GM12875 (cell line): ENCODE measurements around the gene MARCHF10.

Experiments used
- H3K4me3 ChIP-seq: one replicate; pipeline ENCODE4 v1.5.1; 2011; ENCODE audit warnings: low read depth, low read length, control low read depth
- TF ChIP-seq, protein P1 (sequence below): IDR thresholded peaks from 2 replicates; pipeline ENCODE4 v1.5.1; 2011; ENCODE audit warnings: low read depth, mild to moderate bottlenecking, control low read depth, inconsistent platforms, low read length, moderate library complexity, borderline replicate concordance; ENCODE audit not compliant: insufficient read depth

The MARCHF10 gene

DNA sequence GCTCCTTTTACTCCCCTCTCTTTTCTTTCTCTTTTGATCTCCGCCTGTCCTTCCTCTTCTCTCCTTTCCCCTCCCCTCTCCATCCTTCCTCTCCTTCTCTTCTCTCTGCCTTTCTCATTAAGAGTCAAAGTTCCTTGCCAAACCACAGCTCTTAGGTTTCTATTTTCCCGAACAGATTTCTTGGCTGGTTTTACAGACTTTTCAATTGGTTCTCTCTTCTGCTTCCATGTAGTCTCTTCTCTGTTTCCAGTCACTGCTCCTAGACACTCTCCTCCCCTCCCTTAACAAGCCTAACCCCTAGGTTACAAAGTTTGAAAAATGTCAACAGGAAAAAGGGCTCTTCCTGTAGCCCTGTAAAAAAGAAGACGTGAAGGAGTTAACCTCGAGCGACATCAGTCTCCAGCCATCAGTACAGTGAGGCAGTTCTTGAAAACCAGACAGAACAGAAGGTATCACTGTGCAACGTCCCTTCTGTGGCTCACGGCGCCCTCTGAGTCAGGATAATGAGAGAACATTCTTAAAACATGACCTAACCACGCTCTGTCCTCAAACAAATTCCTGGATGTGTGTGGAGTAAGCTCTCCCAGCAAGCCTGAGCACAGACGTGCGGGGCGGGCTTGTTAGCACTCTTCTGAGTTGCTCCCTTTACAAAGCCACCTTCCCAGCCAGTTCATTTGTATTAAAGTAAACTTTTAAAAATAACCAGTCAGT, 11.6 kb upstream of the MARCHF10 start:
- TF ChIP-seq, protein P1, sequence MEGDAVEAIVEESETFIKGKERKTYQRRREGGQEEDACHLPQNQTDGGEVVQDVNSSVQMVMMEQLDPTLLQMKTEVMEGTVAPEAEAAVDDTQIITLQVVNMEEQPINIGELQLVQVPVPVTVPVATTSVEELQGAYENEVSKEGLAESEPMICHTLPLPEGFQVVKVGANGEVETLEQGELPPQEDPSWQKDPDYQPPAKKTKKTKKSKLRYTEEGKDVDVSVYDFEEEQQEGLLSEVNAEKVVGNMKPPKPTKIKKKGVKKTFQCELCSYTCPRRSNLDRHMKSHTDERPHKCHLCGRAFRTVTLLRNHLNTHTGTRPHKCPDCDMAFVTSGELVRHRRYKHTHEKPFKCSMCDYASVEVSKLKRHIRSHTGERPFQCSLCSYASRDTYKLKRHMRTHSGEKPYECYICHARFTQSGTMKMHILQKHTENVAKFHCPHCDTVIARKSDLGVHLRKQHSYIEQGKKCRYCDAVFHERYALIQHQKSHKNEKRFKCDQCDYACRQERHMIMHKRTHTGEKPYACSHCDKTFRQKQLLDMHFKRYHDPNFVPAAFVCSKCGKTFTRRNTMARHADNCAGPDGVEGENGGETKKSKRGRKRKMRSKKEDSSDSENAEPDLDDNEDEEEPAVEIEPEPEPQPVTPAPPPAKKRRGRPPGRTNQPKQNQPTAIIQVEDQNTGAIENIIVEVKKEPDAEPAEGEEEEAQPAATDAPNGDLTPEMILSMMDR = no peak
- H3K4me3 ChIP-seq = no peak overlapping the region

DNA sequence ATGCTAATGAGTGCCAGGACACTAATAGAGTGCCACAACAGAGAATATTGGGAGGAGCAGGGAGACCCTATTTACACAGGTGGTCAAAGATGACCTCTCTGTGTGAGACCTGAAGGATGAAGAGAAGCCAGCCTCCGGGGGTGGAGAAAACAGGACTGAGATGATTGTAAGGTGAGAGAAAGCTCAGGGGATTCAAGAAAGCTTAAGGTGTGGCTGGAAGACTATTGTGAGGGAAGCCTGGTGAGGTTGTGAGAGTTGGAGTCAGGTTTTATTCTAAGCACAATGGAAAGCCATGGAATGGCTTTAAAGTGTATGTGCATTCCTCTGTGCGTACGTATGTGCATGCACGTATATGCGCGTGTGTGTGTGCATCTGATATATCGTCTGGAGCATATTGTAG, 10.4 kb upstream of the MARCHF10 start:
- H3K4me3 ChIP-seq = no peak overlapping the region
- TF ChIP-seq, protein P1 = no peak

DNA sequence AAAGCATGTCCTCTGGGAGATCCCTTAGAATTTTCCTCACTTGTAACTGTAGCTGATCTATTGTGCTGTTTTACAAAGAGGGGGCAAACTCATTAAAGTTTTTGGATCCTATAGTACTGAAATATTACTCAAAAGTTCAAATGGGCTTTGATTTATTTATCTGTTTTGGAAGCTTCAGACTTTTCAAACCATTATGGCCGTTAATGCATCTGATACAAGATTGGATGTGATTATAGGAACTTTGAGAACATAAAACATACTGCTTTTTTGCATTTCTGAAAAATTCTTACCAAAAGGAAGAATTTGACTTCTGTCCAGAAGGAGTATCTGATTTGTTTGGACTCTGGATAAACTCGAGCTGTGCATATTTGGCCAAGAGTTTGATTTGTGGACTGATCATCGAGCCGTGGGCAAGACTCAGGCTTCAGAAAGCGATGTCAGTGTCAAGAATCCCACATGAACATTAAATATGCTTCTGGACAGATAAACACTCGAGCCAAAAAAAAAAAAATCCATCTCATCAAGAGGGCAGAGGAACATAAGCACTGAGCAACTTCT, 8.2 kb upstream of the MARCHF10 start:
- TF ChIP-seq, protein P1 = no peak
- H3K4me3 ChIP-seq = no peak overlapping the region

DNA sequence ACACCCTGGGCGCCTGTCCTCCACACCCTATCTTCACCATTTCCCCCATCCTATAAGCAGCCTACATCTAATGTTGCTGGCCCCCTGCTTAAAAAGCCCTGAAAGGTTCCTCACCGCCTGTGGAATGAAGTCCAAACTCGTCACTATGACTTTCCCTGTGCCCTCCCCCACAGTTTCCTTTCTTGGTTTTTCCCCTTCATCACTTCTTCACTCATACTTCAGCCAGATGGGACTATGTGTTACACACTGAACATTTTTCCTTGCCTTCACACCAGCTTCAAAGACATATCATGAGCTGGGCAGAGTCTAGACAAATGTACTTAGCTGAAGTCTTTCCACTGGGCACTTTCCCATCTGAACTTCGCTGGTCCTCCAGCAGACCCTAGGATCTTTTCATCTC, 1.5 kb upstream of the MARCHF10 start:
- TF ChIP-seq, protein P1 = no peak
- no peak overlapping the region for H3K4me3 ChIP-seq

DNA sequence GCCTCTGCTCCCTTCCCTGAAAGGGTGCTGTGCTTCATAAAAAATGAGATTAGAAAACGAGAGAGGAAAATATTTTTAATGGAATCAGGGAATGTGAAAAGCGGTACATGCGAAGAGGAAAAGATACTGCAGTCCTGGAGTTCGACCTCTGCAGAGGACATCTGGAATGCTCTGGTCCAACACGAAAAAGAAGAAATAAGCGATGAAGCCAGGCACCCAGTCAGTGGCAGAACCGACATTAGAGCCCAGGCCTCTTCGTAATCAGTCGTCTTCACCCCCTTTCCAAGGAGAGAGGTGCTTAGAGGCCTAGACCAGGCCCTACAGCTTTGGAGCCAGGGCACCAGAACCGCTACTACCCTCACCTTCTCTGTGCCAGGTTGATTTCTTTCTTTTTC, 459 bp upstream of the MARCHF10 start:
- TF ChIP-seq, protein P1 = no peak
- no peak overlapping the region for H3K4me3 ChIP-seq

DNA sequence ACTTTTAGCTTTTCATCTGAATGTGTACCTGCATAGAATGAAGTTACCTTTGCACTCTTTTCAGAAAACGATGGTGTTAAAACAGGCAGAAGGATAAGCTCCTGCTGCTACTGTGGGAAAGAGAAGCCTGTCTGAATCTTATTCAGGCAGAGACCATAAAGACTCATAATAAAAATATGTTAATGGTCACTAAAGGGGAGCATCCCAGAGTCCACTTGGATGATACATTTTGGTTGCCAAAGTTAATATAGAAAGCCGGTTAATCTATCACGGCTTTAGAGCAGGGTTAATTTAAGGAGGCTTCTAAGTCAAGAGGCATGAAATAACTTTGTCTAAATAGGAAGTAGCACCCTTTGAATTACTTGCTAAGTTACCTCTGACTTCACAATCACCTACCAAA, 2.9 kb downstream of the MARCHF10 start:
- TF ChIP-seq, protein P1 = no peak
- no peak overlapping the region for H3K4me3 ChIP-seq

DNA sequence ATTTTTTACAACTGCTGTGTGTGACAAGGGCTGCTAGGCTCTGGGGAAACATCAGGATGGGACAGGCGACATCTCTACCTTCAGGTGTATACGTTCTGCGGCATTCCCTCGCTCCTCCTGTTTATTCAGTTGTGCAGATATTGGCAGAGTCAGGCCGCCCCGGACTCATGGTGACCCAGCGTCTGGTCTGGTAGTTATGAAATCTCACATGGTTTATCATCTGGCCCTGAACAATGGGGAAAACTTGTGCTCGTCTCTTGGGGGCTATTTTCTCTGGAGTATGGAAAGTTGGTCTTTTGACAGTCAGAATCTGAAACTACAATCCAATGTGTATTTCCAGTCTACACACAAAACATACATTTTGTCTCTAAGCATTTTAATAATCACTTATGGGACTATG, 3.3 kb downstream of the MARCHF10 start:
- no peak overlapping the region for H3K4me3 ChIP-seq
- TF ChIP-seq, protein P1 = no peak
